K562 (cell line): Measurements from ENCODE around the gene TBL1X. TPM values are rescaled to one million over a fixed set of nuclear protein-coding genes. Genes with fewer than 3 reads are reported as not detected.
A peak's percentile ranks its signal among the peaks of the same experiment; 100 is the strongest.

Source experiments
- ATAC-seq: fragments of 200-7000 bp; cut with Tn5 transposase; 3 replicates; pipeline ENCODE4 v1.9.1; 2020; ENCODE audit warnings: moderate library complexity
- BruUV-seq: library from RNA; stranded (reverse); fragments of 400-500 nt; replicated peaks from 2 replicates; lab custom pipeline; 2021; lab: Mats Ljungman, UMichigan
- CTCF ChIA-PET: fragments of 300-600 bp; formaldehyde crosslinking; extraction: SDS; loops from one replicate; lab custom pipeline; 2021; ENCODE audit warnings: low intra/inter-chr PET ratio; lab: Yijun Ruan, JAX
- POLR2A ChIA-PET: fragments of 300-600, 350-650 bp; sonication (Branson Sonifier 250); formaldehyde crosslinking; extraction: SDS; loops from one replicate; lab custom pipeline; 2021; ENCODE audit warnings: antibody characterized with exemption, inconsistent platforms; lab: Yijun Ruan, JAX
- DNase-seq, 4 experiments: peaks; one replicate each; pipeline versions ENCODE4 v3.0.0 to v3.0.0-alpha.2; 2011 to 2018; ENCODE audit warnings: low spot score in 3 of 4, mixed read lengths in 3 of 4; ENCODE audit errors: extremely low read depth in 1 of 4
- FAIRE-seq: peaks from 2 replicates; lab custom pipeline; 2011; peaks lifted over from hg19 to GRCh38; lab: Jason Lieb, UNC
- H2AFZ ChIP-seq: 2 replicates; pipeline ENCODE4 v1.6.0; 2011; ENCODE audit warnings: low read depth, low read length, control low read depth, inconsistent platforms
- H3K27ac ChIP-seq: fragments of 200-600 bp; 3 replicates; pipeline ENCODE4 v1.8.0; 2011; ENCODE audit warnings: low read depth, mild to moderate bottlenecking, control low read depth, inconsistent platforms, low read length, moderate library complexity, mixed read lengths; ENCODE audit errors: extremely low read depth
- H3K27me3 ChIP-seq, 2 experiments: fragments of 300-600 bp in 1 of 2; 2 replicates in 1 of 2; 3 replicates in 1 of 2; pipeline versions ENCODE4 v1.6.0 to v1.8.0; 2011; ENCODE audit warnings: inconsistent platforms in 2 of 2, low read length in 2 of 2, mild to moderate bottlenecking in 1 of 2, mixed read lengths in 1 of 2, moderate library complexity in 1 of 2; ENCODE audit not compliant: control insufficient read depth in 2 of 2, insufficient read depth in 2 of 2
- H3K36me3 ChIP-seq: fragments of 300-600 bp; 3 replicates; pipeline ENCODE4 v1.8.0; 2011; ENCODE audit warnings: mild to moderate bottlenecking, low read length, inconsistent platforms; ENCODE audit not compliant: control insufficient read depth, insufficient read depth
- H3K4me1 ChIP-seq, 2 experiments: fragments of 200-600 bp in 1 of 2; replicated peaks in 1 of 2; 2 replicates in 1 of 2; 3 replicates in 1 of 2; pipeline versions ENCODE4 v1.5.1 to v1.8.0; 2011; ENCODE audit warnings: inconsistent platforms in 2 of 2, low read length in 2 of 2, mild to moderate bottlenecking in 1 of 2, mixed read lengths in 1 of 2, moderate library complexity in 1 of 2; ENCODE audit not compliant: control insufficient read depth in 2 of 2, insufficient read depth in 2 of 2
- H3K4me2 ChIP-seq: 2 replicates; pipeline ENCODE4 v1.6.1; 2011; ENCODE audit warnings: low read length, control low read depth, inconsistent platforms, mixed read lengths; ENCODE audit not compliant: insufficient read depth
- H3K4me3 ChIP-seq: fragments of 200-600 bp; sonication (generic), shearing (Covaris generic); 2 replicates; pipeline ENCODE4 v1.5.1; 2016; ENCODE audit warnings: control low read depth, inconsistent platforms
- H3K79me2 ChIP-seq: fragments of 200-600 bp; 3 replicates; pipeline ENCODE4 v1.8.0; 2011; ENCODE audit warnings: low read length, inconsistent platforms; ENCODE audit not compliant: control insufficient read depth, insufficient read depth
- H3K9ac ChIP-seq, 2 experiments: 2 replicates each; pipeline versions ENCODE4 v1.6.0 to v1.6.1; 2011; ENCODE audit warnings: low read depth in 2 of 2, low read length in 2 of 2, control low read depth in 1 of 2, inconsistent platforms in 1 of 2, mild to moderate bottlenecking in 1 of 2, mixed read lengths in 1 of 2; ENCODE audit not compliant: insufficient read depth in 1 of 2
- H3K9me1 ChIP-seq: one replicate; pipeline ENCODE4 v1.6.0; 2011; ENCODE audit warnings: inconsistent platforms, mild to moderate bottlenecking, low read length, moderate library complexity; ENCODE audit not compliant: control insufficient read depth, insufficient read depth
- H3K9me3 ChIP-seq: replicated peaks from 2 replicates; pipeline ENCODE4 v1.5.1; 2011; ENCODE audit warnings: low read depth, low read length, inconsistent platforms; ENCODE audit not compliant: control insufficient read depth, insufficient read depth
- H4K20me1 ChIP-seq: replicated peaks from 2 replicates; pipeline ENCODE4 v1.6.1; 2011; ENCODE audit warnings: low read length, inconsistent platforms, mixed read lengths; ENCODE audit not compliant: control insufficient read depth, insufficient read depth
- ARID1B ChIP-seq: fragments of 450-650 bp; IDR thresholded peaks from 2 replicates; pipeline ENCODE4 v1.6.1; 2016; ENCODE audit warnings: antibody characterized with exemption, mild to moderate bottlenecking, inconsistent platforms
- LARP7 ChIP-seq: fragments of 450-650 bp; IDR thresholded peaks from 2 replicates; pipeline ENCODE4 v1.6.1; 2016
- NFE2L1 ChIP-seq: fragments of 450-650 bp; IDR thresholded peaks from 2 replicates; pipeline ENCODE4 v1.6.1; 2016; ENCODE audit warnings: missing genetic modification characterization, low read depth, mild to moderate bottlenecking, missing compliant biosample characterization, moderate library complexity, borderline replicate concordance
- NR3C1 ChIP-seq: sonication (generic); formaldehyde crosslinking; IDR thresholded peaks from 2 replicates; pipeline ENCODE4 v1.8.1; 2022; ENCODE audit warnings: missing genetic modification reagents
- NR4A1 ChIP-seq, 2 experiments: fragments of 250-450 bp in 1 of 2; fragments of 450-650 bp in 1 of 2; sonication (Bioruptor Pico) in 1 of 2; IDR thresholded peaks; 2 replicates each; pipeline versions ENCODE4 v1.4.0 to v1.6.1; 2016 to 2020; ENCODE audit warnings: mild to moderate bottlenecking in 2 of 2, missing compliant biosample characterization in 1 of 2, missing genetic modification characterization in 1 of 2, moderate library complexity in 1 of 2
- NRF1 ChIP-seq, 2 experiments: fragments of 450-650 bp; IDR thresholded peaks in 1 of 2; conservative IDR thresholded peaks in 1 of 2; 2 replicates each; pipeline ENCODE4 v1.6.1; 2014; ENCODE audit warnings: mild to moderate bottlenecking in 2 of 2
- RBM17 ChIP-seq: fragments of 200-400 bp; formaldehyde crosslinking; IDR thresholded peaks from 2 replicates; pipeline ENCODE4 v1.6.1; 2017; ENCODE audit warnings: low read depth, mild to moderate bottlenecking, low read length, borderline replicate concordance
- SUPT5H ChIP-seq: fragments of 450-650 bp; IDR thresholded peaks from 2 replicates; pipeline ENCODE4 v1.6.1; 2016
- YY1 ChIP-seq, 3 experiments: IDR thresholded peaks; 2 replicates each; pipeline ENCODE4 v1.6.1; 2011; ENCODE audit warnings: low read length in 2 of 3, mild to moderate bottlenecking in 2 of 3, moderate library complexity in 2 of 3, borderline replicate concordance in 1 of 3, control low read depth in 1 of 3, low read depth in 1 of 3; ENCODE audit not compliant: insufficient read depth in 3 of 3, insufficient replicate concordance in 2 of 3, control insufficient read depth in 1 of 3, insufficient read length in 1 of 3; ENCODE audit errors: extremely low read depth in 1 of 3
- ZMIZ1 ChIP-seq, 2 experiments: fragments of 150-350 bp in 1 of 2; IDR thresholded peaks; 2 replicates each; pipeline ENCODE4 v1.6.1; 2012 to 2016; ENCODE audit warnings: low read depth in 2 of 2, low read length in 2 of 2, mild to moderate bottlenecking in 1 of 2, moderate library complexity in 1 of 2
- ZNF224 ChIP-seq: sonication (generic); formaldehyde crosslinking; IDR thresholded peaks from 2 replicates; pipeline ENCODE4 v1.8.0; 2022; ENCODE audit warnings: mild to moderate bottlenecking, missing genetic modification reagents
- ZNF316 ChIP-seq: fragments of 450-650 bp; IDR thresholded peaks from 2 replicates; pipeline ENCODE4 v1.6.1; 2016
- WGBS: fragments of 100-300 bp; shearing (Covaris generic); methylation state at CpG from one replicate; pipeline ENCODE4 v1.1.6; 2016; ENCODE audit warnings: low coverage, mixed read lengths; ENCODE audit not compliant: insufficient coverage; ENCODE audit errors: missing lambda C conversion rate; 5-methylcytosine and 5-hydroxymethylcytosine counted together
- in situ Hi-C: fragments of 300-500 bp; cut with MboI; formaldehyde crosslinking; loops from 4 replicates; pipeline ENCODE4 v1.15.0; 2018; ENCODE audit warnings: inconsistent platforms, mixed read lengths
- intact Hi-C: fragments of 100-400 bp; cut with micrococcal nuclease; formaldehyde crosslinking; loops from 2 replicates; pipeline ENCODE4 v1.14.2; 2022
- polyA plus RNA-seq, 8 experiments: library from polyadenylated mRNA; depleted of rRNA in 4 of 8; stranded (reverse) in 5 of 8; unstranded in 3 of 8; fragments of >200 nt; fragmentation: Nextera tagmentation in 2 of 8; fragmentation: Illumina TruSeq in 1 of 8; extraction: Ambion mirVana in 2 of 8; extraction: Trizol in 1 of 8; gene quantifications; 2 replicates each; pipeline versions ENCODE4 v1.2.1 to v1.2.3, GENCODE V29; 2011 to 2014; ENCODE audit warnings: inconsistent platforms in 1 of 8, missing spikeins in 1 of 8
- total RNA-seq, 7 experiments: library from RNA; depleted of rRNA in 6 of 7; stranded (reverse); fragments of >200 nt in 6 of 7; fragmentation: Illumina TruSeq in 2 of 7; extraction: Trizol in 2 of 7; gene quantifications; 2 replicates each; pipeline versions ENCODE4 v1.2.1 to v1.2.3, GENCODE V29; 2011 to 2021; ENCODE audit warnings: low replicate concordance in 1 of 7
- TF ChIP-seq, protein P1 (sequence below): fragments of 450-650 bp; conservative IDR thresholded peaks from 2 replicates; pipeline ENCODE4 v1.6.1; 2016; ENCODE audit warnings: missing genetic modification characterization, low read depth, mild to moderate bottlenecking, missing compliant biosample characterization, moderate library complexity
- TF ChIP-seq, protein P2 (sequence below): IDR thresholded peaks from 2 replicates; pipeline ENCODE4 v1.6.1; 2011; ENCODE audit not compliant: insufficient read length; ENCODE audit errors: extremely low read depth

Gene TBL1X
- total and polyA plus RNA-seq, 9 of the 15 experiments (the other 6 are each of a cell fraction or from before 2014, with no cell fraction given) = 6.0 to 49.6 (median 19.7) TPM

DNA sequence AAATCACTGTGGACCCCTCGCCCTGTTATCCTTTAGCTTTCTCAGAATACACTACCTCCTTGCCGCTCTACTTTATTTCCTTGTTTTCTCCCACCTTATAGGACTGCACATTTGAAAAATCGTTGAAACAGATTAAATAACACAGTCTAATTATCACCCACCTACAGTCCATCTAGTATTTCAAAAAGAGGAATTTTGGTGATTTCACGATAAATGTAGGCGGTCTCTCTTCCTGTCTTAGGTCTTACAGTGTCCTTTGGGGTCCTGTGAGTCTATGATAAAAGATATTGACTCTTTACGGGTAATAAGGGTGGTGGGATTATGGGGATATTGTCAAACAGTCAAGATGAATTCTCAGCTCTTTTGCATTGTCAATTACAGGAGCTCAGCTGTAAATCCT is 2.4 kb upstream of the TBL1X start:
- Histone ChIP-seq H3K27ac (peak overlapping the region; percentile 60), H3K9me1 (no peaks in the 10 kb centered on the region), H3K4me2 (peak overlapping the region; percentile 56), H3K9ac (peak overlapping the region in 1 of 2 experiments; percentile 42; a peak in 2 of 4 replicates), H4K20me1 (0 out of 2 replicates have a peak, but pooled peaks cover 5% of the 10 kb centered on the region), H3K36me3 (peaks cover 10% of the 10 kb centered on the region; the same call in 2 of the 3 replicates), H3K79me2 (peaks cover 23% of the 10 kb centered on the region), H3K9me3 (no peaks in the 10 kb centered on the region), H3K4me3 (no peak overlapping the region), H3K4me1 (peaks cover 33 to 44% of the 10 kb centered on the region in 2 experiments), H2AFZ (peak overlapping the region; percentile 89), H3K27me3 (no peaks in the 10 kb centered on the region)
- POLR2A ChIA-PET = interaction anchor here (0.6 to 1.1 kb wide), 7 partner anchors 9 to 284 kb away, joined by 3 to 6 read pairs (median 3); no protein-coding TSS in a partner anchor
- intact Hi-C loops = loop anchor here (5.0 to 10.0 kb wide), 3 partner anchors 45 to 245 kb away; no protein-coding TSS in a partner anchor
- 13% methylated on average over 5 of the region's 6 CpGs for WGBS
- CTCF ChIA-PET = no interaction called here
- TF ChIP-seq ZNF316 (no peak), SUPT5H (no peak), NFE2L1 (no peak), NR3C1 (no peak), LARP7 (no peak), NR4A1 (CRISPR knock-in tag; IDR thresholded peaks at IDR 0.05) (no peak), NR4A1 (tag; IDR thresholded peaks at IDR 0.05) (no peak), ARID1B (no peak), ZMIZ1 (IDR thresholded peaks at IDR 0.05; ENCODE audit: low read depth in 2 of 2, low read length in 2 of 2) (no peak), YY1 (IDR thresholded peaks at IDR 0.05; ENCODE audit: borderline replicate concordance in 1 of 3, control insufficient read depth in 1 of 3, extremely low read depth in 1 of 3, insufficient read depth in 3 of 3, insufficient read length in 1 of 3, insufficient replicate concordance in 2 of 3, low read depth in 1 of 3, low read length in 2 of 3) (no peak), ZNF224 (CRISPR knock-in tag) (no peak), RBM17 (no peak), NRF1 (conservative IDR thresholded peaks at IDR 0.05 in 1 of 2, IDR thresholded peaks at IDR 0.05 in 1 of 2) (no peak)
- TF ChIP-seq, protein P1, sequence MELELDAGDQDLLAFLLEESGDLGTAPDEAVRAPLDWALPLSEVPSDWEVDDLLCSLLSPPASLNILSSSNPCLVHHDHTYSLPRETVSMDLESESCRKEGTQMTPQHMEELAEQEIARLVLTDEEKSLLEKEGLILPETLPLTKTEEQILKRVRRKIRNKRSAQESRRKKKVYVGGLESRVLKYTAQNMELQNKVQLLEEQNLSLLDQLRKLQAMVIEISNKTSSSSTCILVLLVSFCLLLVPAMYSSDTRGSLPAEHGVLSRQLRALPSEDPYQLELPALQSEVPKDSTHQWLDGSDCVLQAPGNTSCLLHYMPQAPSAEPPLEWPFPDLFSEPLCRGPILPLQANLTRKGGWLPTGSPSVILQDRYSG (tag) = no peak
- TF ChIP-seq, protein P2, sequence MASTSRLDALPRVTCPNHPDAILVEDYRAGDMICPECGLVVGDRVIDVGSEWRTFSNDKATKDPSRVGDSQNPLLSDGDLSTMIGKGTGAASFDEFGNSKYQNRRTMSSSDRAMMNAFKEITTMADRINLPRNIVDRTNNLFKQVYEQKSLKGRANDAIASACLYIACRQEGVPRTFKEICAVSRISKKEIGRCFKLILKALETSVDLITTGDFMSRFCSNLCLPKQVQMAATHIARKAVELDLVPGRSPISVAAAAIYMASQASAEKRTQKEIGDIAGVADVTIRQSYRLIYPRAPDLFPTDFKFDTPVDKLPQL = no peak
- FAIRE-seq (no peak), DNase-seq (no peak), ATAC-seq (no peak)
- in situ Hi-C loops = no loop called here
- no TSS peak for BruUV-seq
